Endothelial cell of umbilical vein (primary cell): Measurements from ENCODE around the gene TRAPPC11. TPM values are rescaled to one million over a fixed set of nuclear protein-coding genes. Genes with fewer than 3 reads are reported as not detected.

Experiments used
- BruUV-seq: library from RNA; stranded (reverse); fragments of 400-500 nt; replicated peaks from 2 replicates; lab custom pipeline; 2021; lab: Mats Ljungman, UMichigan
- CTCF ChIA-PET: fragments of 300-600, 350-600 bp; sonication (Branson Sonifier 250); formaldehyde crosslinking; loops from one replicate; lab custom pipeline; 2021; ENCODE audit warnings: antibody characterized with exemption, inconsistent platforms; lab: Charles Lee
- POLR2A ChIA-PET: fragments of 300-600, 350-600 bp; sonication (Branson Sonifier 250); formaldehyde crosslinking; loops from one replicate; lab custom pipeline; 2021; ENCODE audit warnings: antibody characterized with exemption, inconsistent platforms; lab: Charles Lee
- DNase-seq: peaks from one replicate; pipeline ENCODE4 v3.0.0-alpha.2; 2011; ENCODE audit warnings: low read depth, low spot score
- FAIRE-seq: peaks from 2 replicates; lab custom pipeline; 2011; peaks lifted over from hg19 to GRCh38; lab: Jason Lieb, UNC
- H2AFZ ChIP-seq: 2 replicates; pipeline ENCODE4 v1.6.0; 2012; ENCODE audit warnings: low read depth, low read length, control low read depth, inconsistent platforms
- H3K27ac ChIP-seq: 2 replicates; pipeline ENCODE4 v1.5.1; 2011; ENCODE audit warnings: low read depth, mild to moderate bottlenecking, control low read depth, low read length, moderate library complexity; ENCODE audit not compliant: insufficient read depth
- H3K27me3 ChIP-seq, 2 experiments: 2 replicates each; pipeline versions ENCODE4 v1.6.0 to v1.6.1; 2011; ENCODE audit warnings: low read length in 2 of 2, mixed read lengths in 1 of 2; ENCODE audit not compliant: control insufficient read depth in 2 of 2, insufficient read depth in 2 of 2
- H3K36me3 ChIP-seq, 2 experiments: 2 replicates in 1 of 2; 3 replicates in 1 of 2; pipeline ENCODE4 v1.5.1; 2011; ENCODE audit warnings: low read length in 2 of 2, mild to moderate bottlenecking in 1 of 2, moderate library complexity in 1 of 2; ENCODE audit not compliant: control insufficient read depth in 2 of 2, insufficient read depth in 2 of 2; ENCODE audit errors: extremely low read depth in 1 of 2
- H3K4me1 ChIP-seq: 3 replicates; pipeline ENCODE4 v1.5.1; 2011; ENCODE audit warnings: mild to moderate bottlenecking, low read length; ENCODE audit not compliant: control insufficient read depth, insufficient read depth; ENCODE audit errors: extremely low read depth
- H3K4me2 ChIP-seq: 2 replicates; pipeline ENCODE4 v1.6.1; 2011; ENCODE audit warnings: low read length, control low read depth, mixed read lengths; ENCODE audit not compliant: insufficient read depth
- H3K4me3 ChIP-seq, 3 experiments: fragments of 200-600 bp in 1 of 3; sonication (generic), shearing (Covaris generic) in 1 of 3; replicated peaks in 1 of 3; 2 replicates each; pipeline ENCODE4 v1.5.1; 2011 to 2016; ENCODE audit warnings: control low read depth in 3 of 3, low read length in 3 of 3, mild to moderate bottlenecking in 2 of 3, inconsistent platforms in 1 of 3, low read depth in 1 of 3, moderate library complexity in 1 of 3; ENCODE audit not compliant: insufficient read depth in 1 of 3
- H3K79me2 ChIP-seq: 2 replicates; pipeline ENCODE4 v1.6.0; 2012; ENCODE audit warnings: low read length, inconsistent platforms; ENCODE audit not compliant: control insufficient read depth, insufficient read depth
- H3K9ac ChIP-seq: replicated peaks from 2 replicates; pipeline ENCODE3; 2011; ENCODE audit warnings: low read length, control low read depth; ENCODE audit not compliant: insufficient read depth; ENCODE audit errors: extremely low read depth
- H3K9me1 ChIP-seq: replicated peaks from 3 replicates; pipeline ENCODE4 v1.6.0; 2011; ENCODE audit warnings: mild to moderate bottlenecking, low read length; ENCODE audit not compliant: control insufficient read depth, insufficient read depth; ENCODE audit errors: extremely low read depth
- H3K9me3 ChIP-seq: replicated peaks from 2 replicates; pipeline ENCODE4 v1.5.1; 2012; ENCODE audit warnings: low read length, inconsistent platforms; ENCODE audit not compliant: control insufficient read depth, insufficient read depth
- H4K20me1 ChIP-seq: replicated peaks from 2 replicates; pipeline ENCODE3; 2011; ENCODE audit warnings: mild to moderate bottlenecking, low read length; ENCODE audit not compliant: control insufficient read depth, insufficient read depth; ENCODE audit errors: extremely low read depth
- EZH2 ChIP-seq: IDR thresholded peaks from 2 replicates; pipeline ENCODE4 v1.6.1; 2012; ENCODE audit warnings: borderline replicate concordance, low read depth, mild to moderate bottlenecking, moderate library complexity, low read length, inconsistent platforms; ENCODE audit not compliant: severe bottlenecking
- FOS ChIP-seq: IDR thresholded peaks from 2 replicates; pipeline ENCODE4 v1.6.1; 2011; ENCODE audit warnings: mild to moderate bottlenecking, low read length, moderate library complexity, borderline replicate concordance; ENCODE audit not compliant: insufficient read depth
- GATA2 ChIP-seq: IDR thresholded peaks from 2 replicates; pipeline ENCODE4 v1.7.0; 2011; ENCODE audit warnings: low read depth, mild to moderate bottlenecking, moderate library complexity, mixed read lengths, low read length; ENCODE audit not compliant: insufficient read length, insufficient read depth
- JUN ChIP-seq: IDR thresholded peaks from 2 replicates; pipeline ENCODE4 v1.6.1; 2011; ENCODE audit warnings: borderline replicate concordance, low read depth; ENCODE audit not compliant: insufficient read length, insufficient read depth
- MAX ChIP-seq: IDR thresholded peaks from 2 replicates; pipeline ENCODE4 v1.6.1; 2011; ENCODE audit not compliant: insufficient read depth, insufficient read length
- MYC ChIP-seq: IDR thresholded peaks from one replicate; pipeline ENCODE4 v1.6.1; 2011; ENCODE audit warnings: mild to moderate bottlenecking, low read depth, low read length
- POLR2A ChIP-seq: IDR thresholded peaks from 2 replicates; pipeline ENCODE4 v1.6.1; 2012; ENCODE audit warnings: low read depth, mild to moderate bottlenecking, control low read depth, low read length
- POLR2AphosphoS5 ChIP-seq: IDR thresholded peaks from 2 replicates; pipeline ENCODE4 v1.6.1; 2012; ENCODE audit warnings: low read depth, mild to moderate bottlenecking, control low read depth, low read length, moderate library complexity; ENCODE audit not compliant: insufficient read depth
- dilution Hi-C: fragments of 300-500 bp; cut with MboI; formaldehyde crosslinking; loops from one replicate; pipeline ENCODE4 v1.15.0; 2019; ENCODE audit warnings: low sequenced_read_pairs; ENCODE audit not compliant: extremely low pct_ligation_motif_present
- intact Hi-C: fragments of 100-400 bp; cut with micrococcal nuclease; formaldehyde crosslinking; loops from one replicate; pipeline ENCODE4 v1.10.0; 2022
- polyA plus RNA-seq, 4 experiments: library from polyadenylated mRNA; depleted of rRNA in 3 of 4; stranded (reverse) in 3 of 4; unstranded in 1 of 4; fragments of >200 nt; gene quantifications; 2 replicates each; pipeline versions ENCODE4 v1.2.1 to v1.2.3, GENCODE V29; 2011 to 2012; ENCODE audit warnings: missing spikeins in 1 of 4
- total RNA-seq: library from RNA; stranded (reverse); gene quantifications from 2 replicates; pipeline ENCODE4 v1.2.3, GENCODE V29; 2021
- TF ChIP-seq, protein P1 (sequence below), 2 donors: IDR thresholded peaks; 1 replicate in 1 of 2; 2 replicates in 1 of 2; pipeline ENCODE4 v1.5.1; 2011; ENCODE audit warnings: low read length in 2 of 2, mild to moderate bottlenecking in 2 of 2, moderate library complexity in 2 of 2, control low read depth in 1 of 2, inconsistent platforms in 1 of 2, low read depth in 1 of 2; ENCODE audit not compliant: insufficient read depth in 1 of 2; ENCODE audit errors: extremely low read depth in 1 of 2

Gene TRAPPC11
- total and polyA plus RNA-seq, 2 donors (not counting 3 experiments of a cell fraction or from before 2014, with no cell fraction given) = 21.2 to 32.1 TPM

GRCh38 chr4:183729069-183729406, 69.9 kb downstream of the TRAPPC11 start:
- no peak overlapping the region for H3K4me2 ChIP-seq
- H4K20me1 ChIP-seq = no peaks in the 10 kb centered on the region
- H3K27ac ChIP-seq = no peak overlapping the region
- dilution Hi-C loops (no loop called here), intact Hi-C loops (loop anchor here (10.0 kb wide), 1 partner anchor 436 kb away; no protein-coding TSS in a partner anchor)
- H3K9me3 ChIP-seq = no peaks in the 10 kb centered on the region
- no peak overlapping the region for H3K4me3 ChIP-seq
- H3K79me2 ChIP-seq = no peaks in the 10 kb centered on the region
- no peaks in the 10 kb centered on the region for H3K36me3 ChIP-seq
- CTCF ChIA-PET = no interaction called here
- H3K4me1 ChIP-seq = no peaks in the 10 kb centered on the region
- H2AFZ ChIP-seq = no peak overlapping the region
- FAIRE-seq (no peak), DNase-seq (no peak)
- BruUV-seq = no TSS peak
- H3K9me1 ChIP-seq = no peaks in the 10 kb centered on the region
- POLR2A ChIA-PET = no interaction called here
- H3K27me3 ChIP-seq = no peaks in the 10 kb centered on the region
- no peak overlapping the region for H3K9ac ChIP-seq
- TF ChIP-seq FOS = no peak
- no peak for TF ChIP-seq POLR2AphosphoS5
- no peak for TF ChIP-seq EZH2
- no peak for TF ChIP-seq JUN
- TF ChIP-seq MYC = no peak
- no peak for TF ChIP-seq GATA2
- TF ChIP-seq, protein P1, sequence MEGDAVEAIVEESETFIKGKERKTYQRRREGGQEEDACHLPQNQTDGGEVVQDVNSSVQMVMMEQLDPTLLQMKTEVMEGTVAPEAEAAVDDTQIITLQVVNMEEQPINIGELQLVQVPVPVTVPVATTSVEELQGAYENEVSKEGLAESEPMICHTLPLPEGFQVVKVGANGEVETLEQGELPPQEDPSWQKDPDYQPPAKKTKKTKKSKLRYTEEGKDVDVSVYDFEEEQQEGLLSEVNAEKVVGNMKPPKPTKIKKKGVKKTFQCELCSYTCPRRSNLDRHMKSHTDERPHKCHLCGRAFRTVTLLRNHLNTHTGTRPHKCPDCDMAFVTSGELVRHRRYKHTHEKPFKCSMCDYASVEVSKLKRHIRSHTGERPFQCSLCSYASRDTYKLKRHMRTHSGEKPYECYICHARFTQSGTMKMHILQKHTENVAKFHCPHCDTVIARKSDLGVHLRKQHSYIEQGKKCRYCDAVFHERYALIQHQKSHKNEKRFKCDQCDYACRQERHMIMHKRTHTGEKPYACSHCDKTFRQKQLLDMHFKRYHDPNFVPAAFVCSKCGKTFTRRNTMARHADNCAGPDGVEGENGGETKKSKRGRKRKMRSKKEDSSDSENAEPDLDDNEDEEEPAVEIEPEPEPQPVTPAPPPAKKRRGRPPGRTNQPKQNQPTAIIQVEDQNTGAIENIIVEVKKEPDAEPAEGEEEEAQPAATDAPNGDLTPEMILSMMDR (IDR thresholded peaks at IDR 0.05; ENCODE audit: extremely low read depth in 1 of 2, insufficient read depth in 1 of 2, low read depth in 1 of 2, low read length in 2 of 2) = no peak
- TF ChIP-seq MAX = no peak
- no peak for TF ChIP-seq POLR2A
